Measurements from ENCODE around the gene SLC29A2.
"Not testable (repeated sequence)": the region's sequence is repeated elsewhere in the genome, so short reads cannot be mapped to it uniquely, and the experiment has no call there.

Gene SLC29A2

GRCh38 chr11:66359662-66360087 is 11.9 kb downstream of the SLC29A2 start:
- ATAC-seq: no peak
- TF ChIP-seq, protein P1, sequence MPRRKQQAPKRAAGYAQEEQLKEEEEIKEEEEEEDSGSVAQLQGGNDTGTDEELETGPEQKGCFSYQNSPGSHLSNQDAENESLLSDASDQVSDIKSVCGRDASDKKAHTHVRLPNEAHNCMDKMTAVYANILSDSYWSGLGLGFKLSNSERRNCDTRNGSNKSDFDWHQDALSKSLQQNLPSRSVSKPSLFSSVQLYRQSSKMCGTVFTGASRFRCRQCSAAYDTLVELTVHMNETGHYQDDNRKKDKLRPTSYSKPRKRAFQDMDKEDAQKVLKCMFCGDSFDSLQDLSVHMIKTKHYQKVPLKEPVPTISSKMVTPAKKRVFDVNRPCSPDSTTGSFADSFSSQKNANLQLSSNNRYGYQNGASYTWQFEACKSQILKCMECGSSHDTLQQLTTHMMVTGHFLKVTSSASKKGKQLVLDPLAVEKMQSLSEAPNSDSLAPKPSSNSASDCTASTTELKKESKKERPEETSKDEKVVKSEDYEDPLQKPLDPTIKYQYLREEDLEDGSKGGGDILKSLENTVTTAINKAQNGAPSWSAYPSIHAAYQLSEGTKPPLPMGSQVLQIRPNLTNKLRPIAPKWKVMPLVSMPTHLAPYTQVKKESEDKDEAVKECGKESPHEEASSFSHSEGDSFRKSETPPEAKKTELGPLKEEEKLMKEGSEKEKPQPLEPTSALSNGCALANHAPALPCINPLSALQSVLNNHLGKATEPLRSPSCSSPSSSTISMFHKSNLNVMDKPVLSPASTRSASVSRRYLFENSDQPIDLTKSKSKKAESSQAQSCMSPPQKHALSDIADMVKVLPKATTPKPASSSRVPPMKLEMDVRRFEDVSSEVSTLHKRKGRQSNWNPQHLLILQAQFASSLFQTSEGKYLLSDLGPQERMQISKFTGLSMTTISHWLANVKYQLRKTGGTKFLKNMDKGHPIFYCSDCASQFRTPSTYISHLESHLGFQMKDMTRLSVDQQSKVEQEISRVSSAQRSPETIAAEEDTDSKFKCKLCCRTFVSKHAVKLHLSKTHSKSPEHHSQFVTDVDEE (CRISPR knock-in tag; IDR thresholded peaks at IDR 0.05): no peak
- no peak for TF ChIP-seq ZFP30 (CRISPR knock-in tag; IDR thresholded peaks at IDR 0.05)
- TF ChIP-seq GLIS3 (CRISPR knock-in tag; IDR thresholded peaks at IDR 0.05): no peak
- TF ChIP-seq TOX (CRISPR knock-in tag; IDR thresholded peaks at IDR 0.05; ENCODE audit: borderline replicate concordance): no peak
- no peak for TF ChIP-seq BACH2 (CRISPR knock-in tag; IDR thresholded peaks at IDR 0.05; ENCODE audit: borderline replicate concordance)
- no peak for TF ChIP-seq RARB (CRISPR knock-in tag; IDR thresholded peaks at IDR 0.05)
- TF ChIP-seq TCF4 (CRISPR knock-in tag; IDR thresholded peaks at IDR 0.05; ENCODE audit: borderline replicate concordance): no peak

- ATAC-seq: not testable (repeated sequence)
Observed at GRCh38 chr11:66350560-66351235, 20.9 kb downstream of the SLC29A2 start.

DNA sequence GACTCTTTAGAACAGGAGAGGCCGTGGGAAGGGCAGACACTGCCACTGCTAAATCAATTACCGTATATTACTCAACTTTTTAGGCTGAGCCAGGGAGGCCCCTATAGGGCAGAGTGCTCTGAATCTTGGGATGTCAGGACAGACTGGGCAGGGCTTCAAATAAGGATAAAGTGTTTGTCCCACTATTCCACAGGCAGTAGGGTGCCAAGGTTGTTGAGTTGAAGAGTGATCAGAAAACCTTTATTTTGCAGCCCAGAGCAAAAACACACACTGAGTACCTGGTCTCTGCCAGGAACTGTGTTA is 22.5 kb downstream of the SLC29A2 start:
- no peak for TF ChIP-seq ARNTL (CRISPR knock-in tag; IDR thresholded peaks at IDR 0.05; ENCODE audit: borderline replicate concordance, low read depth)
- no peak for TF ChIP-seq ZFP3 (CRISPR knock-in tag; IDR thresholded peaks at IDR 0.05)
- ATAC-seq: no peak

DNA sequence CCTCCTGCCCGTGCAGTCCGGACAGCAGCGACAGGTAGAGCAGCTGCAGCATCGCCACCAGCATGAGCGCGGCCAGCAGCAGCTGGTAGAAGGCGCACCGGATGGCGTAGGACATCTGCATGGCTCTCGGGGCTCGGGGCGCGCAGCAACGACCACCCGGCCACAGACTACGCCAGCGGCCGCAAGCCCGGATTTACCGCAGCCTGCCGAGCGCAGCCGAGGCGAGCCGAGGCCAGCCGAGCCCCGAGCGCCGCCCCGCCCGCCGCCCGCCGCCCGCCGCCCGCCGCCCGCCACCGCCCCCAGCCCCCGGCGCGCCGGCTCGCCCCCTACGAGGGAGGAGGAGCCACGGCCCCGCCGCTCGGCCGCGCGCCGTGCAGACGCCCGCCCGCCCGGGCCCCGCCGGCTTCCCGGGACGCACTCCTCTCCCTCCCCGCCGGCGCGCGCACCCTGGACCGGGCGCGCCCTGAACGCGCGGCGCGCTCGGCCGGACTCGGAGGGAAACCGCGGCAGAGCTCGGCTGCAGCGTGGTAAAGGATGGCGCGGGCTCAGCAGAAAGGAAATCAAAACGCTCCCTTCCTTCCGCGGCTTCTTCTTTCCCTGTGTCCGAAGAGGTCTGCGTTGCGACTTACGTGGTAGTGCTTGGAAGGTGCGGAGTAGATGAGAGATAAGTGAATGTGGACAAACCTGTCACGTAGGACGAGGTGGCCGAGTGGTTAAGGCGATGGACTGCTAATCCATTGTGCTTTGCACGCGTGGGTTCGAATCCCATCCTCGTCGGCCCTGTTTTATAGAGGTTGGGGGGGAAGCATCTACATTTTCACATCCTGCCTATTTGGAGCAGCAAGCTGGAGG is 23.9 kb downstream of the SLC29A2 start, which contains the start of gene B4GAT1:
B4GAT1 (minus strand) TSS at position 205 of the 852 bp plus-strand sequence; CDS start at position 121, 84 bp downstream.
- ATAC-seq: peak; percentile 78
- no peak for TF ChIP-seq TCF4 (CRISPR knock-in tag; IDR thresholded peaks at IDR 0.05; ENCODE audit: borderline replicate concordance)
- TF ChIP-seq, protein P1 (CRISPR knock-in tag; IDR thresholded peaks at IDR 0.05): 0 out of 2 replicates have a peak, but pooled peaks have one; percentile 25

GRCh38 chr11:66346476-66347424 is 24.8 kb downstream of the SLC29A2 start:
- ATAC-seq: peak; percentile 3; the same call in 2 of the 3 replicates
- TF ChIP-seq GLIS3 (CRISPR knock-in tag; IDR thresholded peaks at IDR 0.05): no peak
- no peak for TF ChIP-seq ZFP30 (CRISPR knock-in tag; IDR thresholded peaks at IDR 0.05)
- TF ChIP-seq RARB (CRISPR knock-in tag; IDR thresholded peaks at IDR 0.05): no peak
- no peak for TF ChIP-seq TOX (CRISPR knock-in tag; IDR thresholded peaks at IDR 0.05; ENCODE audit: borderline replicate concordance)
- TF ChIP-seq ISL1 (CRISPR knock-in tag; IDR thresholded peaks at IDR 0.05): no peak
- no peak for TF ChIP-seq ZC3H10 (CRISPR knock-in tag; IDR thresholded peaks at IDR 0.05)
- no peak for TF ChIP-seq ZNF565 (CRISPR knock-in tag; conservative IDR thresholded peaks at IDR 0.05; ENCODE audit: low read depth)
- no peak for TF ChIP-seq TCF4 (CRISPR knock-in tag; IDR thresholded peaks at IDR 0.05; ENCODE audit: borderline replicate concordance)
- TF ChIP-seq ZFP3 (CRISPR knock-in tag; IDR thresholded peaks at IDR 0.05): no peak
- no peak for TF ChIP-seq CREB5 (CRISPR knock-in tag; IDR thresholded peaks at IDR 0.05; ENCODE audit: low read depth)
- TF ChIP-seq OSR1 (CRISPR knock-in tag; IDR thresholded peaks at IDR 0.05): no peak
- TF ChIP-seq, protein P2, sequence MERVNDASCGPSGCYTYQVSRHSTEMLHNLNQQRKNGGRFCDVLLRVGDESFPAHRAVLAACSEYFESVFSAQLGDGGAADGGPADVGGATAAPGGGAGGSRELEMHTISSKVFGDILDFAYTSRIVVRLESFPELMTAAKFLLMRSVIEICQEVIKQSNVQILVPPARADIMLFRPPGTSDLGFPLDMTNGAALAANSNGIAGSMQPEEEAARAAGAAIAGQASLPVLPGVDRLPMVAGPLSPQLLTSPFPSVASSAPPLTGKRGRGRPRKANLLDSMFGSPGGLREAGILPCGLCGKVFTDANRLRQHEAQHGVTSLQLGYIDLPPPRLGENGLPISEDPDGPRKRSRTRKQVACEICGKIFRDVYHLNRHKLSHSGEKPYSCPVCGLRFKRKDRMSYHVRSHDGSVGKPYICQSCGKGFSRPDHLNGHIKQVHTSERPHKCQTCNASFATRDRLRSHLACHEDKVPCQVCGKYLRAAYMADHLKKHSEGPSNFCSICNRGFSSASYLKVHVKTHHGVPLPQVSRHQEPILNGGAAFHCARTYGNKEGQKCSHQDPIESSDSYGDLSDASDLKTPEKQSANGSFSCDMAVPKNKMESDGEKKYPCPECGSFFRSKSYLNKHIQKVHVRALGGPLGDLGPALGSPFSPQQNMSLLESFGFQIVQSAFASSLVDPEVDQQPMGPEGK (CRISPR knock-in tag; IDR thresholded peaks at IDR 0.05; ENCODE audit: borderline replicate concordance): no peak
- TF ChIP-seq CSDC2 (CRISPR knock-in tag; IDR thresholded peaks at IDR 0.05): no peak
- TF ChIP-seq ZNF8 (CRISPR knock-in tag; IDR thresholded peaks at IDR 0.05): no peak
- TF ChIP-seq, protein P3, sequence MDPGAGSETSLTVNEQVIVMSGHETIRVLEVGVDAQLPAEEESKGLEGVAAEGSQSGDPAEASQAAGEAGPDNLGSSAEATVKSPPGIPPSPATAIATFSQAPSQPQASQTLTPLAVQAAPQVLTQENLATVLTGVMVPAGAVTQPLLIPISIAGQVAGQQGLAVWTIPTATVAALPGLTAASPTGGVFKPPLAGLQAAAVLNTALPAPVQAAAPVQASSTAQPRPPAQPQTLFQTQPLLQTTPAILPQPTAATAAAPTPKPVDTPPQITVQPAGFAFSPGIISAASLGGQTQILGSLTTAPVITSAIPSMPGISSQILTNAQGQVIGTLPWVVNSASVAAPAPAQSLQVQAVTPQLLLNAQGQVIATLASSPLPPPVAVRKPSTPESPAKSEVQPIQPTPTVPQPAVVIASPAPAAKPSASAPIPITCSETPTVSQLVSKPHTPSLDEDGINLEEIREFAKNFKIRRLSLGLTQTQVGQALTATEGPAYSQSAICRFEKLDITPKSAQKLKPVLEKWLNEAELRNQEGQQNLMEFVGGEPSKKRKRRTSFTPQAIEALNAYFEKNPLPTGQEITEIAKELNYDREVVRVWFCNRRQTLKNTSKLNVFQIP (CRISPR knock-in tag; IDR thresholded peaks at IDR 0.05; ENCODE audit: borderline replicate concordance, low read depth): no peak
